Keratinocyte (primary cell): ENCODE measurements around the gene HMGXB3.

ENCODE experiments used
- EZH2 ChIP-seq: IDR thresholded peaks from one replicate; pipeline ENCODE4 v1.6.1; 2012; ENCODE audit warnings: inconsistent platforms, mild to moderate bottlenecking, low read length, moderate library complexity
- TF ChIP-seq, protein P1 (sequence below), 3 experiments: IDR thresholded peaks in 1 of 3; conservative IDR thresholded peaks in 1 of 3; optimal IDR thresholded peaks in 1 of 3; 2 replicates in 2 of 3; 3 replicates in 1 of 3; pipeline versions ENCODE3 to v1.5.1; 2011; ENCODE audit warnings: low read length in 3 of 3, mild to moderate bottlenecking in 3 of 3, moderate library complexity in 2 of 3, control low read depth in 1 of 3, inconsistent platforms in 1 of 3; ENCODE audit not compliant: insufficient read depth in 2 of 3; ENCODE audit errors: extremely low read depth in 1 of 3

- TF ChIP-seq, protein P1, sequence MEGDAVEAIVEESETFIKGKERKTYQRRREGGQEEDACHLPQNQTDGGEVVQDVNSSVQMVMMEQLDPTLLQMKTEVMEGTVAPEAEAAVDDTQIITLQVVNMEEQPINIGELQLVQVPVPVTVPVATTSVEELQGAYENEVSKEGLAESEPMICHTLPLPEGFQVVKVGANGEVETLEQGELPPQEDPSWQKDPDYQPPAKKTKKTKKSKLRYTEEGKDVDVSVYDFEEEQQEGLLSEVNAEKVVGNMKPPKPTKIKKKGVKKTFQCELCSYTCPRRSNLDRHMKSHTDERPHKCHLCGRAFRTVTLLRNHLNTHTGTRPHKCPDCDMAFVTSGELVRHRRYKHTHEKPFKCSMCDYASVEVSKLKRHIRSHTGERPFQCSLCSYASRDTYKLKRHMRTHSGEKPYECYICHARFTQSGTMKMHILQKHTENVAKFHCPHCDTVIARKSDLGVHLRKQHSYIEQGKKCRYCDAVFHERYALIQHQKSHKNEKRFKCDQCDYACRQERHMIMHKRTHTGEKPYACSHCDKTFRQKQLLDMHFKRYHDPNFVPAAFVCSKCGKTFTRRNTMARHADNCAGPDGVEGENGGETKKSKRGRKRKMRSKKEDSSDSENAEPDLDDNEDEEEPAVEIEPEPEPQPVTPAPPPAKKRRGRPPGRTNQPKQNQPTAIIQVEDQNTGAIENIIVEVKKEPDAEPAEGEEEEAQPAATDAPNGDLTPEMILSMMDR (optimal IDR thresholded peaks at IDR 0.05 in 1 of 3, IDR thresholded peaks at IDR 0.05 in 1 of 3, conservative IDR thresholded peaks at IDR 0.05 in 1 of 3; ENCODE audit: extremely low read depth in 1 of 3, insufficient read depth in 2 of 3, low read length in 3 of 3): no peak
- TF ChIP-seq EZH2: no peak
Measured at GRCh38 chr5:150070821-150071220, 70.3 kb downstream of the HMGXB3 start.
